ENCODE data around the gene C9.

DNA sequence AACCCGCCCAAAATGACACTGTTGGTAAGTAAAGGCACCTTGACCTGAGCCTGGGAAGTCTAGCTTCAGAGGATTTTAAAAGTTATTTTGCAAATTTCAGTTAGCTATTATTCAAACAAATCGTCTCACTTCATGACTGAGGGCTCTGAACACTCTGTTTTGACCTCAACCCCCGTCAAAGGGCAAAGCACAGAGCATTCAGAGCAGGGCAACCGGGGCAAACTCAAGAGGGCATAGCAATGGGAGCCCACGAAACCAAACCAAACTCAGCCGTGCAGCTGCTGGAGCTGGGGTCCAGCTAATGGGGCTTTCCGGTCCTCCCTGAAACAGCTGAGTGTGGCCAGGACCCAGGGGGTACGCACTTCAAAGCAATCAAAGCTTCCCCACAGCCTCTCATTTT is 1.6 kb downstream of the C9 start:
- TF ChIP-seq ZNF274 (IDR thresholded peaks at IDR 0.05; ENCODE audit: low read depth, low read length) (no peak), SUZ12 (IDR thresholded peaks at IDR 0.05; ENCODE audit: extremely low read depth, insufficient read depth, insufficient read length) (no peak), YY1 (IDR thresholded peaks at IDR 0.05; ENCODE audit: insufficient read depth, insufficient read length) (no peak)
